Measurements from ENCODE around the gene GAB2.
A peak's percentile ranks its signal among the peaks of the same experiment; 100 is the strongest.

GAB2 gene

DNA sequence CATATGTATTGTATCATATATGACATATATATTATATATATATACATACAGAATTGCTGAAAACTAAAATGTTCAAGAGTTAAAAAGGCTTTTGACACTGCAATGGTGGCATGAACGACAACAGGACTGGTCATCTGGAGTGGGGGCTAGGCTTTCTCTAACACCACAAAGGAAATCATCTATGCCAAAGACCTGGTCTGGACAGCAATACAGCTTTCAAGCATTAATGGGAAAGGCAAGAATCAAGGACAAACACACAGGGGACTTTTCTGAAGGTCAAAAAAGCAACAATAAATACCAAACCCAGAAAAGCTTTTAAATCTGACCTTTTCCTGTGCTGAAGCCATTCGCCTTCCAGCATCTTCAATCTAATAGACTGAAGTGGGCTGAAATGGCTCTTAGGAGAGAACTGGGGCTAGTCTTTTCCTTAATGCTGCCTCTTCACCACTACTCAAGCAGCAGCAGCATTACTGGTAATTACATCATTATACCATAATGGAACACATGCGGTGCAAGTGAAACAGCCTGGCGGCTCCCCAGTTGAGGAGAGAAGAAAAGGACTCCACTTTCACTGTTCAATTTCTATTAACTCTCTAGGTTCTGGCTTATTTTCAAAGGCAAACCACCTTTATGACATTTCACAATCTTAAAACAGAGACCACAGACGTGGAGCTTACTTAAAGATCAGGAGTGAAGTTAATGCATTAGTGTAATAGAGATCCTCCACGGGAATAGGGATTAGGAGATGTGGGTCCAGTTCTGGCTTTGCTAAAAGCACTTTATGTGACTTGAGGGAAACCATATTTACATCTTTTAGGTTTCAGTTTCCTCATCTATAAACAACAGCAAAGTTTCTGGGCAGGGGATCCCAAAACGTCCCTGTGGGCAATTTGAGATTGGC lies 63.0 kb downstream of the GAB2 start:
- CTCF ChIA-PET: interaction anchor here (1.0 to 1.1 kb wide), 2 partner anchors 62 to 66 kb away, joined by 5 to 6 read pairs; no protein-coding TSS in a partner anchor
- no peaks in the 10 kb centered on the region for H3K9me3 ChIP-seq (ENCODE audit: control insufficient read depth, insufficient read depth, low read depth, low read length)
- TF ChIP-seq MZF1 (tag by site-specific recombination; IDR thresholded peaks at IDR 0.05; ENCODE audit: borderline replicate concordance) (peak; percentile 76; the same call in 1 of the 2 replicates), OSR2 (tag by site-specific recombination; IDR thresholded peaks at IDR 0.05) (peak; percentile 60; the same call in 1 of the 2 replicates), ZNF624 (tag by site-specific recombination; IDR thresholded peaks at IDR 0.05) (no peak), ZNF133 (tag by site-specific recombination; IDR thresholded peaks at IDR 0.05) (no peak), PRDM1 (tag by site-specific recombination; IDR thresholded peaks at IDR 0.05) (peak; percentile 75), TRIM28 (IDR thresholded peaks at IDR 0.05; ENCODE audit: borderline replicate concordance, low read length) (peak; percentile 48; the same call in 1 of the 2 replicates), ZNF585B (tag by site-specific recombination; IDR thresholded peaks at IDR 0.05) (no peak), ZIC2 (tag by site-specific recombination; IDR thresholded peaks at IDR 0.05) (0 out of 2 replicates have a peak, but pooled peaks have one; percentile 25)
- TF ChIP-seq, protein P1, sequence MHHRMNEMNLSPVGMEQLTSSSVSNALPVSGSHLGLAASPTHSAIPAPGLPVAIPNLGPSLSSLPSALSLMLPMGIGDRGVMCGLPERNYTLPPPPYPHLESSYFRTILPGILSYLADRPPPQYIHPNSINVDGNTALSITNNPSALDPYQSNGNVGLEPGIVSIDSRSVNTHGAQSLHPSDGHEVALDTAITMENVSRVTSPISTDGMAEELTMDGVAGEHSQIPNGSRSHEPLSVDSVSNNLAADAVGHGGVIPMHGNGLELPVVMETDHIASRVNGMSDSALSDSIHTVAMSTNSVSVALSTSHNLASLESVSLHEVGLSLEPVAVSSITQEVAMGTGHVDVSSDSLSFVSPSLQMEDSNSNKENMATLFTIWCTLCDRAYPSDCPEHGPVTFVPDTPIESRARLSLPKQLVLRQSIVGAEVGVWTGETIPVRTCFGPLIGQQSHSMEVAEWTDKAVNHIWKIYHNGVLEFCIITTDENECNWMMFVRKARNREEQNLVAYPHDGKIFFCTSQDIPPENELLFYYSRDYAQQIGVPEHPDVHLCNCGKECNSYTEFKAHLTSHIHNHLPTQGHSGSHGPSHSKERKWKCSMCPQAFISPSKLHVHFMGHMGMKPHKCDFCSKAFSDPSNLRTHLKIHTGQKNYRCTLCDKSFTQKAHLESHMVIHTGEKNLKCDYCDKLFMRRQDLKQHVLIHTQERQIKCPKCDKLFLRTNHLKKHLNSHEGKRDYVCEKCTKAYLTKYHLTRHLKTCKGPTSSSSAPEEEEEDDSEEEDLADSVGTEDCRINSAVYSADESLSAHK (tag by site-specific recombination; IDR thresholded peaks at IDR 0.05): peak; percentile 40; the same call in 1 of the 2 replicates
- TF ChIP-seq, protein P2, sequence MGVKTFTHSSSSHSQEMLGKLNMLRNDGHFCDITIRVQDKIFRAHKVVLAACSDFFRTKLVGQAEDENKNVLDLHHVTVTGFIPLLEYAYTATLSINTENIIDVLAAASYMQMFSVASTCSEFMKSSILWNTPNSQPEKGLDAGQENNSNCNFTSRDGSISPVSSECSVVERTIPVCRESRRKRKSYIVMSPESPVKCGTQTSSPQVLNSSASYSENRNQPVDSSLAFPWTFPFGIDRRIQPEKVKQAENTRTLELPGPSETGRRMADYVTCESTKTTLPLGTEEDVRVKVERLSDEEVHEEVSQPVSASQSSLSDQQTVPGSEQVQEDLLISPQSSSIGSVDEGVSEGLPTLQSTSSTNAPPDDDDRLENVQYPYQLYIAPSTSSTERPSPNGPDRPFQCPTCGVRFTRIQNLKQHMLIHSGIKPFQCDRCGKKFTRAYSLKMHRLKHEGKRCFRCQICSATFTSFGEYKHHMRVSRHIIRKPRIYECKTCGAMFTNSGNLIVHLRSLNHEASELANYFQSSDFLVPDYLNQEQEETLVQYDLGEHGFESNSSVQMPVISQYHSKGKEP (tag by site-specific recombination; IDR thresholded peaks at IDR 0.05): 0 out of 2 replicates have a peak, but pooled peaks have one; percentile 38
- TF ChIP-seq, protein P3, sequence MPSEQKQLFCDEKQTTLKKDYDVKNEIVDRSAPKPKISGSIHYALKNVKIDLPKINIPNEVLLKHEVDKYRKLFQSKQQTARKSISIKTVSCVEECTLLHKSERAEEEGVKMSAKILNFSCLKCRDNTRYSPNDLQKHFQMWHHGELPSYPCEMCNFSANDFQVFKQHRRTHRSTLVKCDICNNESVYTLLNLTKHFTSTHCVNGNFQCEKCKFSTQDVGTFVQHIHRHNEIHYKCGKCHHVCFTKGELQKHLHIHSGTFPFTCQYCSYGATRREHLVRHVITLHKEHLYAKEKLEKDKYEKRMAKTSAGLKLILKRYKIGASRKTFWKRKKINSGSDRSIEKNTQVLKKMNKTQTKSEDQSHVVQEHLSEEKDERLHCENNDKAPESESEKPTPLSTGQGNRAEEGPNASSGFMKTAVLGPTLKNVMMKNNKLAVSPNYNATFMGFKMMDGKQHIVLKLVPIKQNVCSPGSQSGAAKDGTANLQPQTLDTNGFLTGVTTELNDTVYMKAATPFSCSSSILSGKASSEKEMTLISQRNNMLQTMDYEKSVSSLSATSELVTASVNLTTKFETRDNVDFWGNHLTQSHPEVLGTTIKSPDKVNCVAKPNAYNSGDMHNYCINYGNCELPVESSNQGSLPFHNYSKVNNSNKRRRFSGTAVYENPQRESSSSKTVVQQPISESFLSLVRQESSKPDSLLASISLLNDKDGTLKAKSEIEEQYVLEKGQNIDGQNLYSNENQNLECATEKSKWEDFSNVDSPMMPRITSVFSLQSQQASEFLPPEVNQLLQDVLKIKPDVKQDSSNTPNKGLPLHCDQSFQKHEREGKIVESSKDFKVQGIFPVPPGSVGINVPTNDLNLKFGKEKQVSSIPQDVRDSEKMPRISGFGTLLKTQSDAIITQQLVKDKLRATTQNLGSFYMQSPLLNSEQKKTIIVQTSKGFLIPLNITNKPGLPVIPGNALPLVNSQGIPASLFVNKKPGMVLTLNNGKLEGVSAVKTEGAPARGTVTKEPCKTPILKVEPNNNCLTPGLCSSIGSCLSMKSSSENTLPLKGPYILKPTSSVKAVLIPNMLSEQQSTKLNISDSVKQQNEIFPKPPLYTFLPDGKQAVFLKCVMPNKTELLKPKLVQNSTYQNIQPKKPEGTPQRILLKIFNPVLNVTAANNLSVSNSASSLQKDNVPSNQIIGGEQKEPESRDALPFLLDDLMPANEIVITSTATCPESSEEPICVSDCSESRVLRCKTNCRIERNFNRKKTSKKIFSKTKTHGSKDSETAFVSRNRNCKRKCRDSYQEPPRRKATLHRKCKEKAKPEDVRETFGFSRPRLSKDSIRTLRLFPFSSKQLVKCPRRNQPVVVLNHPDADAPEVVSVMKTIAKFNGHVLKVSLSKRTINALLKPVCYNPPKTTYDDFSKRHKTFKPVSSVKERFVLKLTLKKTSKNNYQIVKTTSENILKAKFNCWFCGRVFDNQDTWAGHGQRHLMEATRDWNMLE (tag by site-specific recombination; conservative IDR thresholded peaks at IDR 0.05; ENCODE audit: low read depth): peak; percentile 43; the same call in 1 of the 2 replicates
- TF ChIP-seq, protein P4, sequence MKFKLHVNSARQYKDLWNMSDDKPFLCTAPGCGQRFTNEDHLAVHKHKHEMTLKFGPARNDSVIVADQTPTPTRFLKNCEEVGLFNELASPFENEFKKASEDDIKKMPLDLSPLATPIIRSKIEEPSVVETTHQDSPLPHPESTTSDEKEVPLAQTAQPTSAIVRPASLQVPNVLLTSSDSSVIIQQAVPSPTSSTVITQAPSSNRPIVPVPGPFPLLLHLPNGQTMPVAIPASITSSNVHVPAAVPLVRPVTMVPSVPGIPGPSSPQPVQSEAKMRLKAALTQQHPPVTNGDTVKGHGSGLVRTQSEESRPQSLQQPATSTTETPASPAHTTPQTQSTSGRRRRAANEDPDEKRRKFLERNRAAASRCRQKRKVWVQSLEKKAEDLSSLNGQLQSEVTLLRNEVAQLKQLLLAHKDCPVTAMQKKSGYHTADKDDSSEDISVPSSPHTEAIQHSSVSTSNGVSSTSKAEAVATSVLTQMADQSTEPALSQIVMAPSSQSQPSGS (tag by site-specific recombination; IDR thresholded peaks at IDR 0.05; ENCODE audit: low read depth): peak; percentile 60
- TF ChIP-seq, protein P5, sequence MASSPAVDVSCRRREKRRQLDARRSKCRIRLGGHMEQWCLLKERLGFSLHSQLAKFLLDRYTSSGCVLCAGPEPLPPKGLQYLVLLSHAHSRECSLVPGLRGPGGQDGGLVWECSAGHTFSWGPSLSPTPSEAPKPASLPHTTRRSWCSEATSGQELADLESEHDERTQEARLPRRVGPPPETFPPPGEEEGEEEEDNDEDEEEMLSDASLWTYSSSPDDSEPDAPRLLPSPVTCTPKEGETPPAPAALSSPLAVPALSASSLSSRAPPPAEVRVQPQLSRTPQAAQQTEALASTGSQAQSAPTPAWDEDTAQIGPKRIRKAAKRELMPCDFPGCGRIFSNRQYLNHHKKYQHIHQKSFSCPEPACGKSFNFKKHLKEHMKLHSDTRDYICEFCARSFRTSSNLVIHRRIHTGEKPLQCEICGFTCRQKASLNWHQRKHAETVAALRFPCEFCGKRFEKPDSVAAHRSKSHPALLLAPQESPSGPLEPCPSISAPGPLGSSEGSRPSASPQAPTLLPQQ (tag by site-specific recombination; IDR thresholded peaks at IDR 0.05): peak; percentile 70
- H3K36me3 ChIP-seq (ENCODE audit: control insufficient read depth in 2 of 2, insufficient read depth in 1 of 2, low read length in 2 of 2): no peaks in the 10 kb centered on the region
- POLR2A ChIA-PET: no interaction called here
- H3K4me1 ChIP-seq (ENCODE audit: control insufficient read depth, insufficient read depth, low read length): no peaks in the 10 kb centered on the region
- no peak overlapping the region for H3K27ac ChIP-seq (ENCODE audit: extremely low read depth, low read depth, low read length)
- no peak overlapping the region for H3K4me3 ChIP-seq (ENCODE audit: low read depth, low read length)
